ENCODE data around the gene EPHB4. TPM values are rescaled to one million over a fixed set of nuclear protein-coding genes. Genes with fewer than 3 reads are reported as not detected.
A peak's percentile ranks its signal among the peaks of the same experiment; 100 is the strongest.

The EPHB4 gene
- total and polyA plus RNA-seq, 7 donors: 5.1 to 13.9 (median 10.3) TPM

DNA sequence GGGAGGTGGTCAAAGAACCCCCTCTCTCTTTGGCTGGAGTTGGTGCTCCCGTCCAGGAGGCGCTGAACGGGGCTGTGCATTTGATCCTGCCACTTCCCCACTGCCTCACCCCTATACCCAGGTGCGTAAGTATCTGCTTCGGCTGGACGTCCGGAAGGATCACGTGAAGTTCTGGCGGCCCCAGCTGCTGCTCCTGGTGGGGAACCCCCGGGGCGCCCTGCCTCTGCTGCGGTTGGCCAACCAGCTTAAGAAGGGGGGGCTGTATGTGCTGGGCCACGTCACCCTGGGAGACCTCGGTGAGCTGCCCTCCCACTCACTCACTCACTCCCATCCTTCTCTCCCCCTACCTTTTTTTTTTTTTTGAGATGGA, 34.3 kb upstream of the EPHB4 start:
- DNase-seq: peak in 1 of 2 donors; percentile 42
- 92 to 95% (median 93%) methylated on average over 14 of the region's 14 CpGs for WGBS, 3 donors
- Histone ChIP-seq H3K4me1 (peaks cover 5% of the 10 kb centered on the region), H3K27me3 (ENCODE audit: insufficient read depth in 3 of 3, low read length in 2 of 3) (no peaks in the 10 kb centered on the region), H3K9me3 (no peaks in the 10 kb centered on the region), H3K27ac (no peak overlapping the region), H3K4me3 (no peak overlapping the region), H3K36me3 (ENCODE audit: insufficient read depth in 1 of 2, low read depth in 1 of 2) (peaks cover 0 to 12% of the 10 kb centered on the region in 2 donors)
- TF ChIP-seq, protein P1, sequence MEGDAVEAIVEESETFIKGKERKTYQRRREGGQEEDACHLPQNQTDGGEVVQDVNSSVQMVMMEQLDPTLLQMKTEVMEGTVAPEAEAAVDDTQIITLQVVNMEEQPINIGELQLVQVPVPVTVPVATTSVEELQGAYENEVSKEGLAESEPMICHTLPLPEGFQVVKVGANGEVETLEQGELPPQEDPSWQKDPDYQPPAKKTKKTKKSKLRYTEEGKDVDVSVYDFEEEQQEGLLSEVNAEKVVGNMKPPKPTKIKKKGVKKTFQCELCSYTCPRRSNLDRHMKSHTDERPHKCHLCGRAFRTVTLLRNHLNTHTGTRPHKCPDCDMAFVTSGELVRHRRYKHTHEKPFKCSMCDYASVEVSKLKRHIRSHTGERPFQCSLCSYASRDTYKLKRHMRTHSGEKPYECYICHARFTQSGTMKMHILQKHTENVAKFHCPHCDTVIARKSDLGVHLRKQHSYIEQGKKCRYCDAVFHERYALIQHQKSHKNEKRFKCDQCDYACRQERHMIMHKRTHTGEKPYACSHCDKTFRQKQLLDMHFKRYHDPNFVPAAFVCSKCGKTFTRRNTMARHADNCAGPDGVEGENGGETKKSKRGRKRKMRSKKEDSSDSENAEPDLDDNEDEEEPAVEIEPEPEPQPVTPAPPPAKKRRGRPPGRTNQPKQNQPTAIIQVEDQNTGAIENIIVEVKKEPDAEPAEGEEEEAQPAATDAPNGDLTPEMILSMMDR (IDR thresholded peaks at IDR 0.05): no peak
- no peak for ATAC-seq
- intact Hi-C loops (cut with DNase I): no loop called here

DNA sequence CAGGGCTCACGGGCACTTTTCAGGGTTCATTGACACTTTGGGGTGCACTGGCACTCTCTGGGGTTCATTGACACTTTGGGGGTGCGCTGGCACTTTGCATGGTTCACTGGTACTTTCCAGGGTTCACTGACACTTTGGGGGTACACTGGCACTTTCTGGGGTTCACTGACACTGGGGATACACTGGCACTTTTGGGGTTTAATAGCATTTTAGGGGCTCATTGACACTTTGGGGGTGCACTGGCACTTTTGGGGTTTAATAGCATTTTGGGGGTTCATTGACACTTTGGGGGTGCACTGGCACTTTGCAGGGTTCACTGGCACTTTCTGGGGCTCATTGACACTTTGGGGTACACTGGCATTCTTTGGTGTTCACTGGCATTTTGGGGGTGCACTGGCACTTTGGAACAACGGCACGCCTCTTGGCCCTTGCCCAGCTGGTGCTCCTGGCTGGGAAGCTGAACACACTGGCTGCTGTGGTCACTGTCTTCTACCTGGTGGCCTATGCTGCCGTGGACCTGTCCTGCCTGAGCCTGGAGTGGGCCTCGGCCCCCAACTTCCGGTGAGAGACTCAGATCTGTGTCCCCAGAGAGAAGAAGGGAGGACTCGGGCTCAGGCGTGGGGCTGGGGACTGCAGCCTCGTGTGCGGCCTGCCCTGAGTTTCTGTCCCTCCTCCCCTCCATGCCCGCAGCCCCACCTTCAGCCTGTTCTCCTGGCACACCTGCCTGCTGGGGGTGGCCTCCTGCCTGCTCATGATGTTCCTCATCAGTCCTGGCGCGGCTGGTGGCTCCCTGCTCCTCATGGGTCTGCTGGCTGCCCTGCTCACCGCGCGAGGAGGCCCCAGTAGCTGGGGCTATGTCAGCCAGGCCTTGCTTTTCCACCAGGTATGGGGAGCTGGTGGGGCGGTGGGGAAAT, 33.6 kb upstream of the EPHB4 start:
- H3K36me3 ChIP-seq (ENCODE audit: insufficient read depth in 1 of 2, low read depth in 1 of 2): peaks cover 0 to 12% of the 10 kb centered on the region in 2 donors
- TF ChIP-seq, protein P1 (IDR thresholded peaks at IDR 0.05): no peak

DNA sequence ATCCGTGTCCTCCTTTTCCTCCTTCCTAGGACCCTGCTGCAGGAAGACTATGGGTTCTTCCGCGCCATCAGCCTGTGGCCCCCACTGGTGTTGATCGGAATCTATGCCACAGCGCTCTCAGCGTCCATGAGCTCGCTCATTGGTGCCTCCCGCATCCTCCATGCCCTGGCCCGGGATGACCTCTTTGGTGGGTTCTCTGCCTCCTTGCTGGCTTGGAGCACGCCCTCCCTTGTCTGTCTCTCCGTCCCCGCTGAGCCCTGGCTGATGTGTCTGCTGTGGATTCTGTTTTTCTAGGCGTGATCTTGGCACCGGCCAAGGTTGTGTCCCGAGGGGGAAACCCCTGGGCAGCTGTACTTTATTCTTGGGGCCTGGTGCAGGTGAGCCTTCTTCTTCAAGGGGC, 32.5 kb upstream of the EPHB4 start:
- no peak for ATAC-seq
- H3K4me1 ChIP-seq: no peaks in the 10 kb centered on the region
- DNase-seq: no peak
- WGBS, 3 donors: 78 to 86% (median 86%) methylated on average over 15 of the region's 15 CpGs
- no peak overlapping the region for H3K4me3 ChIP-seq
- no peaks in the 10 kb centered on the region for H3K27me3 ChIP-seq (ENCODE audit: insufficient read depth in 3 of 3, low read length in 2 of 3)
- H3K36me3 ChIP-seq (ENCODE audit: insufficient read depth in 1 of 2, low read depth in 1 of 2): peaks cover 0 to 12% of the 10 kb centered on the region in 2 donors
- TF ChIP-seq, protein P1 (IDR thresholded peaks at IDR 0.05): no peak
- intact Hi-C loops (cut with DNase I): no loop called here
- no peaks in the 10 kb centered on the region for H3K9me3 ChIP-seq
- H3K27ac ChIP-seq: no peak overlapping the region

More for the DNA sequence above, 33.6 kb upstream of the EPHB4 start:
- H3K9me3 ChIP-seq: no peaks in the 10 kb centered on the region
- no peak overlapping the region for H3K4me3 ChIP-seq
- H3K4me1 ChIP-seq: no peaks in the 10 kb centered on the region
- H3K27ac ChIP-seq: no peak overlapping the region
- H3K27me3 ChIP-seq (ENCODE audit: insufficient read depth in 3 of 3, low read length in 2 of 3): no peaks in the 10 kb centered on the region
- 86 to 94% (median 92%) methylated on average over 18 of the region's 18 CpGs for WGBS, 3 donors
- no peak for ATAC-seq
- DNase-seq: peak in 1 of 2 donors; percentile 41
- intact Hi-C loops (cut with DNase I): no loop called here

DNA sequence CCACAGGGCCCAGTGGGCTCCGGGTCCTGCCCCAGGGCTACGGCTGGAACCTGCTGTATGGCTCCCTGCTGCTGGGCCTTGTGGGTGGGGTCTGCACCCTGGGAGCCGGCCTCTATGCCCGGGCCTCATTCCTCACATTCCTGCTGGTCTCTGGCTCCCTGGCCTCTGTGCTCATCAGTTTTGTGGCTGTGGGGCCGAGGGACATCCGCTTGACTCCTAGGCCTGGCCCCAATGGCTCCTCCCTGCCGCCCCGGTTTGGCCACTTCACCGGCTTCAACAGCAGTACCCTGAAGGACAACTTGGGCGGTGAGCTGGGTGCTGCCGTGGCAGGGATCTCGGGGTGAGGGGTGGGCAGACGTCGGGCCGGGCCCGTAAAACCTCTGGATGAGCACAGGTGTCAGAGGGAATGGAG, 29.6 kb upstream of the EPHB4 start:
- ATAC-seq (no peak), DNase-seq (peak in 1 of 2 donors; percentile 38)
- Histone ChIP-seq H3K36me3 (ENCODE audit: insufficient read depth in 1 of 2, low read depth in 1 of 2) (peaks cover 0 to 12% of the 10 kb centered on the region in 2 donors), H3K9me3 (no peaks in the 10 kb centered on the region), H3K4me3 (no peak overlapping the region), H3K4me1 (peaks cover 5% of the 10 kb centered on the region), H3K27ac (no peak overlapping the region), H3K27me3 (ENCODE audit: insufficient read depth in 3 of 3, low read length in 2 of 3) (no peaks in the 10 kb centered on the region)
- TF ChIP-seq, protein P1 (IDR thresholded peaks at IDR 0.05): no peak
- WGBS, 3 donors: 88 to 90% (median 89%) methylated on average over 16 of the region's 16 CpGs
- intact Hi-C loops (cut with DNase I): no loop called here

All from psoas muscle (tissue), 8 donors.